Fibroblast of lung (primary cell): ENCODE data around the gene RAB25. TPM values are rescaled to one million over a fixed set of nuclear protein-coding genes. Genes with fewer than 3 reads are reported as not detected.
A peak's percentile ranks its signal among the peaks of the same experiment; 100 is the strongest.

Experiments
- DNase-seq, 2 donors: peaks; one replicate each; pipeline versions ENCODE4 v3.0.0 to v3.0.0-alpha.2; 2010; ENCODE audit warnings: low read depth in 2 of 2
- H2AFZ ChIP-seq: 2 replicates; pipeline ENCODE4 v1.5.1; 2012; ENCODE audit warnings: low read length, control low read depth, inconsistent platforms
- H3K27ac ChIP-seq: 2 replicates; pipeline ENCODE4 v1.5.1; 2011; ENCODE audit warnings: low read length, control low read depth; ENCODE audit not compliant: insufficient read depth
- H3K27me3 ChIP-seq: 2 replicates; pipeline ENCODE4 v1.5.1; 2011; ENCODE audit warnings: mild to moderate bottlenecking, low read length; ENCODE audit not compliant: control insufficient read depth, insufficient read depth
- H3K36me3 ChIP-seq: 2 replicates; pipeline ENCODE4 v1.5.1; 2011; ENCODE audit warnings: low read length; ENCODE audit not compliant: control insufficient read depth, insufficient read depth
- H3K4me1 ChIP-seq: 2 replicates; pipeline ENCODE4 v1.5.1; 2011; ENCODE audit warnings: low read length; ENCODE audit not compliant: control insufficient read depth, insufficient read depth; ENCODE audit errors: extremely low read depth
- H3K4me2 ChIP-seq: 2 replicates; pipeline ENCODE4 v1.5.1; 2011; ENCODE audit warnings: low read length, control low read depth; ENCODE audit not compliant: insufficient read depth; ENCODE audit errors: extremely low read depth
- H3K4me3 ChIP-seq, 4 experiments: fragments of 200-600 bp in 1 of 4; sonication (generic) in 1 of 4; replicated peaks in 1 of 4; 2 replicates each; pipeline ENCODE4 v1.5.1; 2011 to 2016; ENCODE audit warnings: low read length in 4 of 4, low read depth in 3 of 4, mild to moderate bottlenecking in 3 of 4, control low read depth in 2 of 4, inconsistent platforms in 1 of 4, mixed read lengths in 1 of 4; ENCODE audit not compliant: insufficient read depth in 1 of 4; ENCODE audit errors: control extremely low read depth in 1 of 4
- H3K79me2 ChIP-seq: 2 replicates; pipeline ENCODE4 v1.5.1; 2012; ENCODE audit warnings: mild to moderate bottlenecking, low read length, inconsistent platforms; ENCODE audit not compliant: control insufficient read depth, insufficient read depth
- H3K9ac ChIP-seq: 2 replicates; pipeline ENCODE4 v1.5.1; 2011; ENCODE audit warnings: mild to moderate bottlenecking, low read length, control low read depth; ENCODE audit not compliant: insufficient read depth
- H3K9me3 ChIP-seq: 2 replicates; pipeline ENCODE4 v1.5.1; 2012; ENCODE audit warnings: low read depth, low read length; ENCODE audit not compliant: control insufficient read depth, insufficient read depth
- H4K20me1 ChIP-seq: 2 replicates; pipeline ENCODE4 v1.5.1; 2011; ENCODE audit warnings: low read length; ENCODE audit not compliant: control insufficient read depth, insufficient read depth; ENCODE audit errors: extremely low read depth
- EZH2 ChIP-seq: IDR thresholded peaks from 2 replicates; pipeline ENCODE4 v1.5.1; 2012; ENCODE audit warnings: low read length, control low read depth, mild to moderate bottlenecking; ENCODE audit errors: missing control alignments
- polyA plus RNA-seq, 2 donors: library from polyadenylated mRNA; depleted of rRNA in 1 of 2; stranded (reverse) in 1 of 2; unstranded in 1 of 2; fragments of >200 nt; gene quantifications; 2 replicates each; pipeline ENCODE4 v1.2.1, GENCODE V29; 2011 to 2012; ENCODE audit warnings: missing spikeins in 1 of 2
- total RNA-seq: library from RNA; depleted of rRNA; stranded (reverse); fragments of >200 nt; gene quantifications from 2 replicates; pipeline ENCODE4 v1.2.1, GENCODE V29; 2014
- TF ChIP-seq, protein P1 (sequence below), 2 donors: IDR thresholded peaks in 1 of 2; conservative IDR thresholded peaks in 1 of 2; 1 replicate in 1 of 2; 2 replicates in 1 of 2; pipeline ENCODE4 v1.5.1; 2011 to 2012; ENCODE audit warnings: low read length in 2 of 2, control low read depth in 1 of 2, inconsistent platforms in 1 of 2, low read depth in 1 of 2, mild to moderate bottlenecking in 1 of 2

Gene RAB25
- total and polyA plus RNA-seq, 2 donors (not counting 1 experiment from before 2014, with no cell fraction given), result not detected

- H3K4me2 ChIP-seq, result peak overlapping the region; percentile 49
- no peaks in the 10 kb centered on the region for H3K9me3 ChIP-seq
- H2AFZ ChIP-seq, result no peak overlapping the region
- H3K79me2 ChIP-seq, result peaks cover 7% of the 10 kb centered on the region
- no peaks in the 10 kb centered on the region for H3K36me3 ChIP-seq
- peak overlapping the region; percentile 59 for H3K9ac ChIP-seq
- TF ChIP-seq EZH2, result no peak
- TF ChIP-seq, protein P1, sequence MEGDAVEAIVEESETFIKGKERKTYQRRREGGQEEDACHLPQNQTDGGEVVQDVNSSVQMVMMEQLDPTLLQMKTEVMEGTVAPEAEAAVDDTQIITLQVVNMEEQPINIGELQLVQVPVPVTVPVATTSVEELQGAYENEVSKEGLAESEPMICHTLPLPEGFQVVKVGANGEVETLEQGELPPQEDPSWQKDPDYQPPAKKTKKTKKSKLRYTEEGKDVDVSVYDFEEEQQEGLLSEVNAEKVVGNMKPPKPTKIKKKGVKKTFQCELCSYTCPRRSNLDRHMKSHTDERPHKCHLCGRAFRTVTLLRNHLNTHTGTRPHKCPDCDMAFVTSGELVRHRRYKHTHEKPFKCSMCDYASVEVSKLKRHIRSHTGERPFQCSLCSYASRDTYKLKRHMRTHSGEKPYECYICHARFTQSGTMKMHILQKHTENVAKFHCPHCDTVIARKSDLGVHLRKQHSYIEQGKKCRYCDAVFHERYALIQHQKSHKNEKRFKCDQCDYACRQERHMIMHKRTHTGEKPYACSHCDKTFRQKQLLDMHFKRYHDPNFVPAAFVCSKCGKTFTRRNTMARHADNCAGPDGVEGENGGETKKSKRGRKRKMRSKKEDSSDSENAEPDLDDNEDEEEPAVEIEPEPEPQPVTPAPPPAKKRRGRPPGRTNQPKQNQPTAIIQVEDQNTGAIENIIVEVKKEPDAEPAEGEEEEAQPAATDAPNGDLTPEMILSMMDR (conservative IDR thresholded peaks at IDR 0.05 in 1 of 2, IDR thresholded peaks at IDR 0.05 in 1 of 2; ENCODE audit: low read depth in 1 of 2, low read length in 2 of 2), result no peak
- H4K20me1 ChIP-seq, result no peaks in the 10 kb centered on the region
- H3K4me1 ChIP-seq, result peaks cover 42% of the 10 kb centered on the region
- no peaks in the 10 kb centered on the region for H3K27me3 ChIP-seq
- H3K4me3 ChIP-seq, result peak overlapping the region in 1 of 4 experiments; percentile 40
- DNase-seq, result peak in 1 of 2 donors; percentile 54
- H3K27ac ChIP-seq, result peak overlapping the region; percentile 92
Measured at GRCh38 chr1:156106624-156107488, 45.9 kb downstream of the RAB25 start.

- Histone ChIP-seq H3K27ac (no peak overlapping the region), H2AFZ (no peak overlapping the region), H4K20me1 (no peaks in the 10 kb centered on the region), H3K4me3 (no peak overlapping the region), H3K4me2 (no peak overlapping the region), H3K4me1 (peaks cover 37% of the 10 kb centered on the region), H3K36me3 (no peaks in the 10 kb centered on the region), H3K79me2 (peaks cover 5% of the 10 kb centered on the region), H3K9ac (no peak overlapping the region), H3K27me3 (no peaks in the 10 kb centered on the region), H3K9me3 (no peaks in the 10 kb centered on the region)
- TF ChIP-seq, protein P1 (conservative IDR thresholded peaks at IDR 0.05 in 1 of 2, IDR thresholded peaks at IDR 0.05 in 1 of 2; ENCODE audit: low read depth in 1 of 2, low read length in 2 of 2), result no peak
- TF ChIP-seq EZH2, result no peak
- DNase-seq, result no peak
Measured at GRCh38 chr1:156108057-156108456, 47.1 kb downstream of the RAB25 start.

GRCh38 chr1:156108664-156109241 is 47.8 kb downstream of the RAB25 start:
- Histone ChIP-seq H3K27ac (no peak overlapping the region), H3K4me2 (no peak overlapping the region), H3K4me1 (peaks cover 37% of the 10 kb centered on the region), H3K9me3 (no peaks in the 10 kb centered on the region), H2AFZ (no peak overlapping the region), H3K27me3 (no peaks in the 10 kb centered on the region), H3K79me2 (peaks cover 5% of the 10 kb centered on the region), H3K9ac (no peak overlapping the region), H4K20me1 (no peaks in the 10 kb centered on the region), H3K36me3 (no peaks in the 10 kb centered on the region), H3K4me3 (no peak overlapping the region)
- TF ChIP-seq EZH2, result no peak
- TF ChIP-seq, protein P1 (conservative IDR thresholded peaks at IDR 0.05 in 1 of 2, IDR thresholded peaks at IDR 0.05 in 1 of 2; ENCODE audit: low read depth in 1 of 2, low read length in 2 of 2), result no peak
- no peak for DNase-seq
